GM12864 (cell line): Measurements from ENCODE around the gene TMED8.

Source experiments
- DNase-seq: peaks from one replicate; pipeline ENCODE4 v3.0.0-alpha.2; 2011; ENCODE audit warnings: low read depth
- H3K4me3 ChIP-seq: 2 replicates; pipeline ENCODE4 v1.5.1; 2011; ENCODE audit warnings: mild to moderate bottlenecking, low read depth, low read length, control low read depth
- TF ChIP-seq, protein P1 (sequence below): IDR thresholded peaks from 2 replicates; pipeline ENCODE4 v1.5.1; 2011; ENCODE audit warnings: low read depth, mild to moderate bottlenecking, moderate library complexity, low read length, control low read depth, inconsistent platforms; ENCODE audit errors: missing control alignments

TMED8 gene

GRCh38 chr14:77306851-77307496, 69.9 kb downstream of the TMED8 start:
- DNase-seq, result no peak
- no peak overlapping the region for H3K4me3 ChIP-seq
- TF ChIP-seq, protein P1, sequence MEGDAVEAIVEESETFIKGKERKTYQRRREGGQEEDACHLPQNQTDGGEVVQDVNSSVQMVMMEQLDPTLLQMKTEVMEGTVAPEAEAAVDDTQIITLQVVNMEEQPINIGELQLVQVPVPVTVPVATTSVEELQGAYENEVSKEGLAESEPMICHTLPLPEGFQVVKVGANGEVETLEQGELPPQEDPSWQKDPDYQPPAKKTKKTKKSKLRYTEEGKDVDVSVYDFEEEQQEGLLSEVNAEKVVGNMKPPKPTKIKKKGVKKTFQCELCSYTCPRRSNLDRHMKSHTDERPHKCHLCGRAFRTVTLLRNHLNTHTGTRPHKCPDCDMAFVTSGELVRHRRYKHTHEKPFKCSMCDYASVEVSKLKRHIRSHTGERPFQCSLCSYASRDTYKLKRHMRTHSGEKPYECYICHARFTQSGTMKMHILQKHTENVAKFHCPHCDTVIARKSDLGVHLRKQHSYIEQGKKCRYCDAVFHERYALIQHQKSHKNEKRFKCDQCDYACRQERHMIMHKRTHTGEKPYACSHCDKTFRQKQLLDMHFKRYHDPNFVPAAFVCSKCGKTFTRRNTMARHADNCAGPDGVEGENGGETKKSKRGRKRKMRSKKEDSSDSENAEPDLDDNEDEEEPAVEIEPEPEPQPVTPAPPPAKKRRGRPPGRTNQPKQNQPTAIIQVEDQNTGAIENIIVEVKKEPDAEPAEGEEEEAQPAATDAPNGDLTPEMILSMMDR, result no peak

- no peak for DNase-seq
- TF ChIP-seq, protein P1, result no peak
- H3K4me3 ChIP-seq, result no peak overlapping the region
Measured at GRCh38 chr14:77306416-77306815, 70.5 kb downstream of the TMED8 start.

DNA sequence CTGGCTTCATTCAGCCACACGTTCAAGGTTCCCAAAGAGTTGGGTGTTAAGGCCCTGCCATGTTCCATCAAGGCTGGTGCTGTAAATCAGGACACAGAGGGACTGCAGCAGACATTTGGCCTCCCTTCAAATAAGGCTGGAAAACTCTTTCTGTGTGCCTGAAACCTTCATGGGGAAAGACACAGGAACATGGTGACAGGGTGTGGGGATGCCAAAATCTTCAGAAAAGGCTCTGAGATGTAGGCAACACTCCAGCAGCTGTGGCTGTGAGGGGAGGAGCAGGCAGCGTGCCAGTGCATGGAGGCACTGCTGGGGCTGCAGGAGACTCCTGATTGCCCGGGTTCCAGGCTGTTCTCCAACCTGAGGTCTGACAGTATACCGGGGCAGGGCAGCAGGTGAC, 71.2 kb downstream of the TMED8 start:
- DNase-seq, result no peak
- H3K4me3 ChIP-seq, result no peak overlapping the region
- TF ChIP-seq, protein P1, result no peak

- DNase-seq, result no peak
- no peak overlapping the region for H3K4me3 ChIP-seq
- TF ChIP-seq, protein P1, result no peak
Measured at GRCh38 chr14:77303417-77304156, 73.3 kb downstream of the TMED8 start.

GRCh38 chr14:77302926-77303325, 74.0 kb downstream of the TMED8 start:
- no peak overlapping the region for H3K4me3 ChIP-seq
- no peak for DNase-seq
- TF ChIP-seq, protein P1, result no peak

DNA sequence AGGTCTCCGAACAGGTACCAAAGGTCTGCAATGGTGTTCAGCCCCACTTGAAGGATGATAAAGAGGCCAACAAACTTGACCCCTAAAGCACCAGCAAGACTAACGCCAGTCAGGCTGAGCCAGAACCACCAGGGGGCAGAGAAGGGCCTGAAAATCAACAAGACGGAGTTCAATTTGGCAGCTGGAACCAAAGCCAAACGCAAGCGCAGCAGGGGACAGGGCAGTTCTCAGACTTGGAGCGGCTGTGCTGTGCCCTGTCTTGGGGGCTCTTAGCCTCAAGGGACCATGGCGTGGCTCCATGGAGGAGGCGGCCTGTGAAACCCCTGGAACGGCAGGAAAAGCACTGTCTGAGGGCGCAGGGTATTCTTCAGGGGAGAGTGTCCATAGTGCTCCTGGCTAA, 75.8 kb downstream of the TMED8 start:
- TF ChIP-seq, protein P1, result peak; percentile 87
- peak; percentile 53 for DNase-seq

More for the DNA sequence above, 75.8 kb downstream of the TMED8 start:
- H3K4me3 ChIP-seq, result no peak overlapping the region
